Measurements from ENCODE around the gene GDF2.

GDF2 gene

DNA sequence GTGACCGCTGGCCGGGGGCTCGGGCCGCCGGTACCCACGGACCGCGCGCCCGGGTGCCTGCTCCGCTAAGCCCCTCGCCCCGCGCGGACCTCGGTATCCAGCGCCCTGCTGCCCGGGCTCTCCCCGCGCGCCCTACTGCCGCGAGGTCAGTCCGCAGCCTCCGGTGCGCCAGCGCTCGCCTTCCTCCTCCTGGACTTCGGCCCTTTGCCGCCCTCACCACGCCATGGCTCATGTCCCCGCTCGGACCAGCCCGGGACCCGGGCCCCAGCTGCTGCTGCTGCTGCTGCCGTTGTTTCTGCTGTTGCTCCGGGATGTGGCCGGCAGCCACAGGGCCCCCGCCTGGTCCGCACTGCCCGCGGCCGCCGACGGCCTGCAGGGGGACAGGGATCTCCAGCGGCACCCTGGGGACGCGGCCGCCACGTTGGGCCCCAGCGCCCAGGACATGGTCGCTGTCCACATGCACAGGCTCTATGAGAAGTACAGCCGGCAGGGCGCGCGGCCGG is 21.8 kb upstream of the GDF2 start:
- TF ChIP-seq, protein P1, sequence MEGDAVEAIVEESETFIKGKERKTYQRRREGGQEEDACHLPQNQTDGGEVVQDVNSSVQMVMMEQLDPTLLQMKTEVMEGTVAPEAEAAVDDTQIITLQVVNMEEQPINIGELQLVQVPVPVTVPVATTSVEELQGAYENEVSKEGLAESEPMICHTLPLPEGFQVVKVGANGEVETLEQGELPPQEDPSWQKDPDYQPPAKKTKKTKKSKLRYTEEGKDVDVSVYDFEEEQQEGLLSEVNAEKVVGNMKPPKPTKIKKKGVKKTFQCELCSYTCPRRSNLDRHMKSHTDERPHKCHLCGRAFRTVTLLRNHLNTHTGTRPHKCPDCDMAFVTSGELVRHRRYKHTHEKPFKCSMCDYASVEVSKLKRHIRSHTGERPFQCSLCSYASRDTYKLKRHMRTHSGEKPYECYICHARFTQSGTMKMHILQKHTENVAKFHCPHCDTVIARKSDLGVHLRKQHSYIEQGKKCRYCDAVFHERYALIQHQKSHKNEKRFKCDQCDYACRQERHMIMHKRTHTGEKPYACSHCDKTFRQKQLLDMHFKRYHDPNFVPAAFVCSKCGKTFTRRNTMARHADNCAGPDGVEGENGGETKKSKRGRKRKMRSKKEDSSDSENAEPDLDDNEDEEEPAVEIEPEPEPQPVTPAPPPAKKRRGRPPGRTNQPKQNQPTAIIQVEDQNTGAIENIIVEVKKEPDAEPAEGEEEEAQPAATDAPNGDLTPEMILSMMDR (IDR thresholded peaks at IDR 0.05; ENCODE audit: control extremely low read depth, extremely low read depth, low read depth, missing control alignments): no peak
- DNase-seq (ENCODE audit: extremely low spot score): no peak
- POLR2A ChIA-PET: no interaction called here
- CTCF ChIA-PET: interaction anchor here (1.1 kb wide), 1 partner anchor 9 kb away, joined by 3 read pairs; no protein-coding TSS in a partner anchor

DNA sequence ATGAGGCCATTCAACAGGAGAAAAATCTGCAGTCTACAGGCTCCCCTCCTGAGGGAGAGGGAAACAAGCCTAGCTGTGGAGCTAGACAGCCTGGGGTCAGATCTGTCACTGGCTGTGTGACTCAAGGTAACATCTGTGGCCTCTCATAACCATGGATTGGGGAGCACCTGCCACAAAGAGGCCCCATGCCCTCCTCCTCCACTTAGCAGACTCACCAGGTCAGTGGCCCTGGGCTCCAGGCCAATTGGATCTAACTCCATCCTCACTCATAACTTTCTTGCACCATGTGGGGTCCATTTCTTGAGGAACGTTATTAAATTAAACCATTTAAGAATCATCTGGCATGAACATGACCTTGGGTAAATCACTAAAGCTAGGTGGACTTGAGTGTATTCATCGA is 20.4 kb upstream of the GDF2 start:
- TF ChIP-seq, protein P1 (IDR thresholded peaks at IDR 0.05; ENCODE audit: control extremely low read depth, extremely low read depth, low read depth, missing control alignments): no peak
- ChIA-PET CTCF (interaction anchor here (2.2 to 2.4 kb wide), 2 partner anchors 11 to 277 kb away, joined by 7 to 16 read pairs; no protein-coding TSS in a partner anchor), POLR2A (no interaction called here)
- DNase-seq (ENCODE audit: extremely low spot score): no peak

DNA sequence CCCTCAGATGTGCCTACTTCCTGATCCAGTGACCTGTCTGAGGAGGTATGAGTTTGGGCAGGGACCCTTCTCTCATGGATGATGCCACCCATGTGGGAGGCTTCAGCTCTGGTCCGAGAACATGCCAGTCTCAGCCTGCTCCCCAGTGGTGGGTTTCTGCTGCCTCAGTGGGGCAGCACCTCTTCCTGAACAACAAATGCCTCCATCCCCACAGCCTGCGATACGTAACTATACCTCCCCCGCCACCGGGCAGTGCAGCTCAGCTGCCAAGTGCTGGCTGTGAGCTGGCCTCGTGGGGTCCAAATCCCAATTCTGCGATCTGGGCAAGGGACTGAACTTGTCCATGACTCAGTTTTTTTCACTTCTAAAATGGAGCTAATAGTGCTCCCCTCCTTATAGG is 19.1 kb upstream of the GDF2 start:
- CTCF ChIA-PET: interaction anchor here (1.3 to 2.4 kb wide), 4 partner anchors 9 to 279 kb away, joined by 3 to 16 read pairs (median 6); no protein-coding TSS in a partner anchor
- DNase-seq (ENCODE audit: extremely low spot score): no peak
- TF ChIP-seq, protein P1 (IDR thresholded peaks at IDR 0.05; ENCODE audit: control extremely low read depth, extremely low read depth, low read depth, missing control alignments): no peak
- POLR2A ChIA-PET: interaction anchor here (0.6 kb wide), 1 partner anchor 1322 kb away, joined by 3 read pairs; no protein-coding TSS in a partner anchor

DNA sequence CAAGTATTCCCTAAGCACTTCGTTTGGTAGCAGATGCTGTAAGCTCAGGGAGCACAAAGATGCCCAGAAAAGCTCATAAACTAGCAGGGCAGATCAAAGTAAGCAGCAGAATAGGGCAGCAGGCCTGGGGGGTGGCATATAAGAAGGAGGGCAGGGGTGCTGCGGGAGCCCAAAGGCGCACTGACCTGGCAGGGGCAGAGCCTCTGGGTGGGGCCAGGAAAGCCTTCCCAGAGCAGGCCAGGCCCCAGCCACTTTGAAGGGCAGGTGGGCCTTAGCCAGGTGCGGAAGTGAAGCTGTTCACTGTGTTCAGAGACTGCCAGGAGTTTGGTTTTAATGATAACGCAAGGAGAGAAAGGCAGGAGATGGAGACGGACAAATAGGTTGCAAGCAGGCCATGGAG is 18.4 kb upstream of the GDF2 start:
- TF ChIP-seq, protein P1 (IDR thresholded peaks at IDR 0.05; ENCODE audit: control extremely low read depth, extremely low read depth, low read depth, missing control alignments): no peak
- CTCF ChIA-PET: interaction anchor here (1.3 to 2.4 kb wide), 4 partner anchors 9 to 279 kb away, joined by 3 to 16 read pairs (median 6); no protein-coding TSS in a partner anchor
- no peak for DNase-seq (ENCODE audit: extremely low spot score)
- POLR2A ChIA-PET: no interaction called here

DNA sequence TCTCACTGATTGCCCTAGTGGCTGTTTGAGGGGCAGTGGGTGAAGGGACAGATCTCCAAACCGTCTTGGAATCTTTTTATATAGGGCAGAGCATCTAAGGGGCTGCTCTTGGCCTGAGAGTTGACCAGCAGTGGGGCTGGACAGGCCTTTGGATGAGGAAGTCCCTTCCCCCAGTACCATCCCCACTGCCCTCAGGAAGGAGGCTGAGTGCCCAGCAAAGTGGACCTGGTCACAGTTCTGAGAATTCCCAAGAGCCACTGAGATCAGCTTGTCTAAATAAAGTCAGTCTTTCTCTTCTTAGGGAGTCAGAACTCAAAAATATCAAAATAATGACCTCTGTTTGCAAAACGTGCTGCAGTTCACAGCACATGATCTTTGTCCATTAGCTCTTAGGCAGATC is 16.7 kb upstream of the GDF2 start:
- DNase-seq (ENCODE audit: extremely low spot score): no peak
- TF ChIP-seq, protein P1 (IDR thresholded peaks at IDR 0.05; ENCODE audit: control extremely low read depth, extremely low read depth, low read depth, missing control alignments): no peak
- ChIA-PET CTCF (interaction anchor here (1.3 to 1.7 kb wide), 2 partner anchors 10 to 258 kb away, joined by 5 to 10 read pairs; no protein-coding TSS in a partner anchor), POLR2A (no interaction called here)

DNA sequence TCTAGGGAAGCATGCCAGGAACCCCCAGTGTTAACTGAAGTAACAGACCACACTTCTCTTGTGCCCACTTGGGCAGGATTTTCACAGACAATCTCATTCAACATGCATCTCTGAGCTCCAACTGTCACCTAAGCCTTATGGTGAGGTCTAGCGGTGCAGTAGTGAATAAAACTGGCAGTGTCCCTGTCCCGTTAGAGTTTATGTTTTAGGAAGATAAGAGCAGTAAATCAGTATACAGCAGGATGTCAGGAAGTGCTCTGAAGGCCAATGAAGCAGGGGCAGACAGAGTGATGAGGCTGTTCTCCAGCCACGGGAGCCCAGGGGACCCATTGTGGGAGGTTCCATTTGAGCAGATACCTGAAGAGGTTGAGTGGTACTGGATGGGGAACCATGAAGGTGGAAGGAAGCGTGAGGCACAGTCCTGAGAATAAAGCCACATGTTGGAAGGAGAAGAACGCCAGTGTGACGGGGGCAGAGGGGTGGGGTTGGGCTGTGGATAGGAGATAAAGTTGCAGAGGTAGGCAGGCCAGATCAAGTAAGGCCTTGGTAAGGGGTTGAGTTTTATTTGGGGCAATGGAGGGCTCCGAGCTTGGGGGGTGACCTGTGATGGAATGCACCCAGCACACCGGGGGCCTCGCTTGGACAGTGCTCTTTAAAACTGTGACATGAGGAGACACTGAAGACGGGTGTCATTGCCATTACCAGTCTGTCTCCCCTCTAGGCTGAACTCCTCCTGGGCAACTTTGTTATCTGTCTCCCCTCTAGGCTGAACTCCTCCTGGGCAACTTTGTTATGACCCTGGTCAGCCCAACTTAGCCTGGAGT is 15.7 kb upstream of the GDF2 start:
- CTCF ChIA-PET: interaction anchor here (1.3 to 2.1 kb wide), 4 partner anchors 9 to 282 kb away, joined by 5 to 10 read pairs (median 7); no protein-coding TSS in a partner anchor
- TF ChIP-seq, protein P1 (IDR thresholded peaks at IDR 0.05; ENCODE audit: control extremely low read depth, extremely low read depth, low read depth, missing control alignments): no peak
- POLR2A ChIA-PET: no interaction called here
- DNase-seq (ENCODE audit: extremely low spot score): no peak
